ENCODE results near the gene DSC2.

DSC2 gene

DNA sequence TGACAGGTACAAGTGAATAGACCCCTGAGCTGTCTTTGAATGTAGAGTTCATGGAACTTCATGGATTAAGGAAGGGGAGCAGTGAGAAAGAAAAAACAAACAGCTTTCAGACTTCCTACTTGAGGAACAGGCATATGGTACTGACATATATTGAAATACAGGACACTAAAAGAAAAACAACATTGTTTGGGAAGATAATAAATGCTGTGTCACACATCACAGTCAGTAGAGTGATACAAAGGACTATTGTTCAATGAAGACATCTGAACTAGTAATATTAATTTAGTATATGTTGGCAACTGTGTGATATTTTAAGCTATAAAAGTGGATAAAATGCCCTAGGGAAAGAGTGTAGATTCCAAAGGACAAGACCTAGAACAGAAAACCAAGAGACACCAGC is 3.3 kb downstream of the DSC2 start:
- DNase-seq (ENCODE audit: low spot score), result no peak

- DNase-seq (ENCODE audit: low spot score), result no peak
Observed at GRCh38 chr18:31097666-31098065, 4.6 kb downstream of the DSC2 start.

GRCh38 chr18:31093880-31094279 is 8.3 kb downstream of the DSC2 start:
- DNase-seq (ENCODE audit: low spot score), result no peak

DNA sequence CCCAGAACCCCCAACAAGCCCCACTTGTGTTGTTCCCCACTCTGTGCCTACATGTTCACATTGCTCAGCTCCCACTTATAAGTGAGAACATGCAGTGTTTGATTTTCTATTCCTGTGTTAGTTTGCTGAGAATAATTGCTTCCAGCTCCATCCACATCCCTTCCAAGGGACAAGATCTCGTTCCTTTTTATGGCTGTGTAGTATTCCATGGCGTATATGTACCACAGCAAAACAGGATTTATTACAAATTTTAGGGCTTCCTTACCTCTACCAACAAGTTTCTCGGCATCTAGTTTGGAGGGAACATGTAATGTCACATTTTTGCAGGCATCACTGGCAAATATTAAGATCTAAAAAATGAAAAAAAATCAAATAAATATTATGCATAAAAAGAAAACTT is 8.9 kb downstream of the DSC2 start:
- no peak for DNase-seq (ENCODE audit: low spot score)

DNA sequence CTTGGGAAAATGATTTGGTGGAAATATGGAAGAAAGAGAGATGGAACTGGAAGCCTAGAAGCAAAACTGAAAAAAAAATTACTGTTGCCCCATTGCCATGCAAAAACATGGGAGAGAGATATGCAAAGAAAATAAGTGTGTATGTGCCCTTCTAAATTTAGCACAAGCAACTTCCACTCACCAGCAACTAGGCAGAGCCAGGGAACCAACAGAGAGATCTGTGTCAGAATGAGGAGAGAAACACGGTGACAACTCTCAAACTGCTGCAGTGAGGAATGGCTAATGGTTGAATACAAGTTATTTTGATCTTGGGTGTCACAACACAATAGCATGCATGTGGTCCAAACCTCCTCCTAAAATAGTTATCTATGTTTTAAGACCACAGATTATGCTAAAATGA is 10.9 kb downstream of the DSC2 start:
- DNase-seq (ENCODE audit: low spot score), result no peak

GRCh38 chr18:31088532-31088931 is 13.7 kb downstream of the DSC2 start:
- no peak for DNase-seq (ENCODE audit: low spot score)

DNA sequence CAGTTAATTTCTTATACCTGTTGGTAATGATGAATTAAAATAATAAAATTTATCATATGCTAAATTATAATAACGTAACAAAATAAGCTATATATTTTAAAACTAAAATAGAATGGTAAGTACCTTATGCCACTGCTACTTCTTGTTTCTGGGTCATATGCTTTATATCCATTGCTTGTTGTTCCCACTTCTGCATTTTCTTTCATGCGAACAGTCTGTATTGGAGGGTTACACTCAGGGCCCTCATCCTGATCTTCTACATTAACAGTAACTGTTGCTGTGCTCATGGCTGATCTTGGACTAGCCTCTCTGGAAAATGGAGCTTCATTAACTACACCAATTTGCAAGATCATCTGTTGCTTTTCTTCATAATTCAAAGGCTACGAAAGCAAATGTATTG is 22.2 kb downstream of the DSC2 start:
- DNase-seq (ENCODE audit: low spot score), result no peak

DNA sequence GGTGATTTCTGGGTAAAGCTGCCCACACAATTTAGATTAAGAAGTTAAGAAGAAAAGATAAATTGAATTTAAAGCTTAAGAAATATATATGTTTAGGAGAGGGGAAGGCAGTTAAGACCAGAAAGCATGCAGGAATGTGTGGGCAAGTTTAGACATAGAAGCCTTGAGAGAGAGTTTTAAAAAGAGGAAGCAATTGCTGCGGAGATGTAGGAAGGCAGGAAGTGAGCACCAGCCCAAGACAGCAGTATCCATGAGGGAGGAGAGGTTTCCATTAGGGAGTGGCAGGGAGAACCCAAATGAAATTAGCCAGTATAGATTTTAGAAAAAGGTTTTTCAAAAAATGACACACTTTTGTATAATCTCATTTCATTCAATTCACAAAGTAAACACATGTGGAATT is 24.3 kb downstream of the DSC2 start:
- no peak for DNase-seq (ENCODE audit: low spot score)

GRCh38 chr18:31072175-31072574 is 30.0 kb downstream of the DSC2 start:
- DNase-seq (ENCODE audit: low spot score), result no peak

- DNase-seq (ENCODE audit: low spot score), result no peak
Observed at GRCh38 chr18:31070206-31070605, 32.0 kb downstream of the DSC2 start.

GRCh38 chr18:31066266-31066665 is 36.0 kb downstream of the DSC2 start:
- no peak for DNase-seq (ENCODE audit: low spot score)

DNA sequence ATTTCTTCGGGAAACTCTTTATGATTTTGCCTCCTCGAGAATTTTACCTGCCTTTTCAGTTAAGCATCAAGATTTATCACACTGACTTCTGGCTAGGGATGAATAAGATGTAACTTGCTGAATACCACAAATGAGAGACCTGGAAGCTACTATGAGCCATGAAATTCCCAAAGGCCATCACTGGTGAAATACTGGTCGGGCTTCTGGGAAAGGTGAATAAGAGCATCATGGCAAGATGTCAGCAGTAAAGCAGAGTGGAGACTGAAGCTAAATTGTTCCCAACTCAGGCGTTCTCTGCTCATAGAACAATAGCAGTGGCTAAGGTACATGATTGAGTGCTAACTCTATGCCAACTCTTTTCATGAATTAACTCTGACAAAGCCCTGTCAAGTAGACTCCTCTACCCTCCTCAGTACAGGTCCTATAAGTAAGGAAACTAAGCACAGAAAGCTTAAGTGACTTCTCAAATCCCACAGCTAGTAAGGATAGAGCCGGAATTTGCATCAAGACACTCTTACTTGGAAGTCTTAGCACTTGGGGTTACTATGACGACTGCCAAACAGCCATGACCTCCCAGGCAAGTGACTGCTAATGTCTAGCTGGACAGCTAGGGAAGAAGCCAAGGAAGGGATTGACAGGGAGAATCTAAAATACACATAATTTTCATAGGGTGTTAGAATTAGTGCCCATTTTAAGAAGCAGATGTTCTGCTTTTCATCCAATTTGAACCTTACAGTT is 37.0 kb downstream of the DSC2 start:
- no peak for DNase-seq (ENCODE audit: low spot score)

GRCh38 chr18:31064130-31064529 is 38.1 kb downstream of the DSC2 start:
- DNase-seq (ENCODE audit: low spot score), result no peak

DNA sequence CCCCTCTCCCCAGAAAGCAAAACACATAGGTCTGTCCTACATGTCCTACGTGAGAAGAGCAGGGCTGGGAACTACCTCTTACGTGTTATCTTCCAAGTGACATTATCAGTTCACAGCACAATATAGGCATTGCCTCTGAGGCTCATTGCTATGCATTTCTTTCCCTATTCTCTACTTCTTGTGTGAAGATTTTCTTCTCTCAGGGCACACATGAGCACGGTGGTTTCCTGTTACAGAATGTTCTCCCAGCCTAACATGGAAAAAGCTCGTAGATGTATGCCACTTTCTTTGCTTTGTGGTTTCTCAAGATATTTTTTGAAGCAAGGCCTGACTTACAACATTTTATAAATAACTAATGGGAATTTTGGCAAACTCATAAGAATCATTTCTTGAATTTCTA is 40.3 kb downstream of the DSC2 start:
- DNase-seq (ENCODE audit: low spot score), result no peak

- DNase-seq (ENCODE audit: low spot score), result no peak
Observed at GRCh38 chr18:31058897-31059296, 43.3 kb downstream of the DSC2 start.

GRCh38 chr18:31057917-31058316 is 44.3 kb downstream of the DSC2 start:
- DNase-seq (ENCODE audit: low spot score), result no peak

DNA sequence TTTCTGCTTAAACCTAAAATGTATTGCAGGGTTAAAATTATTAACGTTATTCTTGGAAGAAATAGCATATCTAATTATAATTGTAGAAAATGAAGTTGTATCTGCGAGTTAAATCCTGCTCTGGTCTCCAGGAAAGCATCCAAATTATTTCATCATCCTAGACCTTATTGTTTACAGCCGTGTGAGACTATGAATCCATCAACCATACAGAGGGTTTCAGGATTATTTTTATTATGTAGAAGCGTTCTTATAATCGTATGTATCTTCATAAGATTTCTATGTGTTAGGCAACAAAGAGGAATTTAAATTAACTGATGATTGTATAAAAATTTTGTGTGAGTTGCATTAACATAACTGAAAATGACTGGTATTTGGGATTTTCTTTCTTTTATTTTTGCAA is 45.2 kb downstream of the DSC2 start:
- DNase-seq (ENCODE audit: low spot score), result no peak

DNA sequence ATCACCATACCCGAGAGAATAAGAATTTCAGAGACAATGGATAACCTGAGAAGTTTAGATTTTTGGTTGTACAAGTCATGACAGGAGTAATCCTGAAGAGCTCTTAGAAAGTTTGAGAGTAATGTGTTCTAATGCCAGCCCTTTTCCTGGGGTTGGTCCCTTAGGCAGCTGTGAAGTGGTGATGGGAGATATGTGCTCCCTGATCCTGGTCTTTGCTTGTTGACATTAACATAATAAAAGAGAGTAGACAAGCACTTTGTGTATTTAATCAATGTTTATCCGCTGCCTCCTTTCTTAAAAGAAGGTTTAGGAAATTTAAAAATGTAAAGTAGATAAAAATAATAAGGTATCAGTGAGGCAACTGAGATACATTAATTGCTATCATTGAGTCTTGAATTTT is 45.9 kb downstream of the DSC2 start:
- DNase-seq (ENCODE audit: low spot score), result no peak

- no peak for DNase-seq (ENCODE audit: low spot score)
Observed at GRCh38 chr18:31050635-31051034, 51.6 kb downstream of the DSC2 start.

- DNase-seq (ENCODE audit: low spot score), result no peak
Observed at GRCh38 chr18:31049189-31049588, 53.0 kb downstream of the DSC2 start.

DNA sequence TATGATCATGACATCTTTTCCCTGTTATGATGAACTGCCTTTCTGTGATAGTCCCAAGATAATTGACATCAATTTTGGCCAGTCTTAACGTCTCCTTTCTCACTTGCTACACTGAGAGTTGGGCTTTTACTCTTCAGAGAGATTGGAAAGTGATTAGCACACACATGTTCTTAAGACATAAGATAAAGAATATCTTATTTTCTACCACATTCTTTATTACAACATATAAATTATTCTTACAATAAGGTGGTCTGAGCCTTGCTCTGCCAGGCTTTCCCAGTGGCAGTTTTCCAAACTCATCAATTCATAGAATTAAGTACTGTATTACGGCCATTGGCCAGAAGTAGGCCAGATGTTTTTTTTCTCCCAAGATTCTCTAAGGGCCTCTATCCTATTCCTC is 54.0 kb downstream of the DSC2 start:
- no peak for DNase-seq (ENCODE audit: low spot score)

DNA sequence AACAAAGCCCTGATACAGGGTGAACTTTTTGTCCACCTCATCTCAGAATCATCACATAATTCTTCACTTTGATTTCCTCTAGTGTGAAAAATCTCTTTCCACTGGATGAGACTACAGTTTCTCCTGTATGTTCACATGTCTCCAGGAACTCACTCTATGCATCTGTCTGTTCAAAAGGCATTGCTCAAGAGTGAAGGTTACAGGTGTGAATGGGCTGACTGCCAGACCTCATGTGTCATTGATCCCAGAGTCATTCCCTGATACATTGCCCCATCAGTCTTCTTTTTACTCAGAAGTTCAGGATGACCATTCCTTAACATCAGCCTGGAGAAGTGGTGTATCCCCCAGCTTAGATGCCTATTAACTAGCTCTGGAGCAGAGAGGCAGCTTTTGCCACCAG is 55.3 kb downstream of the DSC2 start:
- DNase-seq (ENCODE audit: low spot score), result no peak

- DNase-seq (ENCODE audit: low spot score), result no peak
Observed at GRCh38 chr18:31045599-31045998, 56.6 kb downstream of the DSC2 start.

GRCh38 chr18:31044926-31045325 is 57.3 kb downstream of the DSC2 start:
- DNase-seq (ENCODE audit: low spot score), result no peak

DNA sequence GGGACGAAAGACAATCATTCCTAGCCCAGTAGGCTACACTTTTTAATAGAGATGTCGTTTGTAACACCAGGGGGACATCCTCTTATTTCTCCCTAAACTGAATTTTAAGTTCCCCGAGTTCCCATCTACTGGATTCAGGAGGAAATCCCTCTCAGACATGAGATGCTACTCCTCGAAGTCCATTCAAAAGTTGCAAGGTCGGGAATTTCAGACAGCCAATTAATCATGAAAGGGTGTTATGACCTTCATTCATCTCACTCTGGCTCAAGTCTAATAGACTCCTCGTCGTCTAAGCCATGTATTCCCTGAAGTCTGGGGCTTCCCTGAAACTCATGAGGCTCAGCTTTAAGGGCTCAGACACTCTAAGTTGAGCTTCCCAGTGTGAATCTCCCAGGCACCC is 58.5 kb downstream of the DSC2 start:
- DNase-seq (ENCODE audit: low spot score), result no peak

All from CD4-positive, alpha-beta T cell treated with Interleukin-15 for 4 hours (primary cell).